SK-N-SH (cell line): ENCODE data around the gene BID. TPM values are rescaled to one million over a fixed set of nuclear protein-coding genes. Genes with fewer than 3 reads are reported as not detected.

Experiments used
- CTCF ChIA-PET: fragments of 300-600, 350-600 bp; formaldehyde crosslinking; extraction: SDS; loops from one replicate; lab custom pipeline; 2021; lab: Yijun Ruan, JAX
- POLR2A ChIA-PET: fragments of 350-600 bp; sonication (Branson Sonifier 250); formaldehyde crosslinking; extraction: SDS; loops from one replicate; lab custom pipeline; 2020; ENCODE audit warnings: antibody characterized with exemption, inconsistent platforms; lab: Yijun Ruan, JAX
- DNase-seq: peaks from one replicate; pipeline ENCODE4 v3.0.0; 2012
- H2AFZ ChIP-seq: fragments of 200-600 bp; sonication (generic); 2 replicates; pipeline ENCODE4 v1.8.1; 2016; ENCODE audit warnings: antibody characterized with exemption, mild to moderate bottlenecking, low read depth
- H3F3A ChIP-seq: fragments of 200-600 bp; sonication (generic); replicated peaks from 2 replicates; pipeline ENCODE3; 2016; ENCODE audit warnings: antibody characterized with exemption, mild to moderate bottlenecking; ENCODE audit not compliant: insufficient read depth
- H3K27ac ChIP-seq, 2 experiments: fragments of 200-500 bp in 1 of 2; fragments of 200-600 bp in 1 of 2; sonication (Bioruptor generic) in 1 of 2; sonication (generic), shearing (Covaris generic) in 1 of 2; 2 replicates each; pipeline versions ENCODE4 v1.5.1 to v1.6.1; 2014 to 2016; ENCODE audit warnings: low read depth in 2 of 2, inconsistent platforms in 1 of 2, low read length in 1 of 2, mild to moderate bottlenecking in 1 of 2, mixed read lengths in 1 of 2
- H3K27me3 ChIP-seq: fragments of 200-600 bp; sonication (generic), shearing (Covaris generic); 2 replicates; pipeline ENCODE4 v1.6.1; 2016; ENCODE audit warnings: mixed run types; ENCODE audit not compliant: insufficient read depth
- H3K36me3 ChIP-seq, 2 experiments: fragments of 200-500 bp in 1 of 2; fragments of 200-600 bp in 1 of 2; sonication (Bioruptor generic) in 1 of 2; sonication (generic) in 1 of 2; replicated peaks in 1 of 2; 2 replicates each; pipeline versions ENCODE3 to v1.5.1; 2014 to 2016; ENCODE audit warnings: low read length in 1 of 2, mild to moderate bottlenecking in 1 of 2; ENCODE audit not compliant: insufficient read depth in 2 of 2, control insufficient read depth in 1 of 2
- H3K4me1 ChIP-seq, 2 experiments: fragments of 200-500 bp in 1 of 2; fragments of 200-600 bp in 1 of 2; sonication (Bioruptor generic) in 1 of 2; sonication (generic), shearing (Covaris generic) in 1 of 2; 2 replicates each; pipeline versions ENCODE4 v1.5.1 to v1.6.1; 2014 to 2016; ENCODE audit warnings: low read depth in 1 of 2, low read length in 1 of 2, mixed run types in 1 of 2; ENCODE audit not compliant: insufficient read depth in 2 of 2, control insufficient read depth in 1 of 2
- H3K4me2 ChIP-seq: fragments of 200-600 bp; sonication (generic), shearing (Covaris generic); 2 replicates; pipeline ENCODE4 v1.6.1; 2017; ENCODE audit warnings: mixed run types
- H3K4me3 ChIP-seq, 2 experiments: fragments of 200-500 bp in 1 of 2; fragments of 200-600 bp in 1 of 2; sonication (Bioruptor generic) in 1 of 2; sonication (generic), shearing (Covaris generic) in 1 of 2; 2 replicates each; pipeline versions ENCODE4 v1.5.1 to v1.8.1; 2014 to 2016; ENCODE audit warnings: low read depth in 2 of 2, inconsistent platforms in 1 of 2, low read length in 1 of 2, mild to moderate bottlenecking in 1 of 2, mixed read lengths in 1 of 2, moderate library complexity in 1 of 2
- H3K79me2 ChIP-seq: fragments of 200-600 bp; sonication (generic); 2 replicates; pipeline ENCODE4 v1.8.1; 2017; ENCODE audit warnings: mild to moderate bottlenecking; ENCODE audit not compliant: insufficient read depth
- H3K9ac ChIP-seq: fragments of 200-600 bp; sonication (generic); 2 replicates; pipeline ENCODE4 v1.6.1; 2017; ENCODE audit warnings: mixed run types
- H3K9me2 ChIP-seq: fragments of 200-600 bp; sonication (generic); 2 replicates; pipeline ENCODE4 v1.6.1; 2017; ENCODE audit warnings: mixed run types
- H3K9me3 ChIP-seq: fragments of 200-600 bp; sonication (generic); 2 replicates; pipeline ENCODE4 v1.6.1; 2017; ENCODE audit warnings: mixed run types, mild to moderate bottlenecking, moderate library complexity
- H4K20me1 ChIP-seq: fragments of 200-600 bp; sonication (generic); 2 replicates; pipeline ENCODE4 v1.6.1; 2017; ENCODE audit warnings: mild to moderate bottlenecking, mixed run types; ENCODE audit not compliant: insufficient read depth
- CHD2 ChIP-seq: fragments of 150-350 bp; IDR thresholded peaks from 2 replicates; pipeline ENCODE4 v1.6.1; 2018; ENCODE audit warnings: low read length; ENCODE audit not compliant: partially characterized antibody
- ELF1 ChIP-seq: IDR thresholded peaks from 2 replicates; pipeline ENCODE4 v1.4.0; 2012
- EP300 ChIP-seq, 2 experiments: IDR thresholded peaks; 2 replicates each; pipeline versions ENCODE4 v1.4.0 to v1.6.1; 2012; ENCODE audit warnings: borderline replicate concordance in 1 of 2, low read depth in 1 of 2, low read length in 1 of 2
- FOSL2 ChIP-seq: IDR thresholded peaks from 2 replicates; pipeline ENCODE4 v1.4.0; 2012; ENCODE audit warnings: low read depth, mild to moderate bottlenecking, moderate library complexity, borderline replicate concordance
- FOXJ3 ChIP-seq: sonication (generic); formaldehyde crosslinking; IDR thresholded peaks from 2 replicates; pipeline ENCODE4 v1.5.1; 2020; ENCODE audit warnings: mild to moderate bottlenecking, missing genetic modification reagents
- FOXM1 ChIP-seq: IDR thresholded peaks from 2 replicates; pipeline ENCODE4 v1.4.0; 2012; ENCODE audit warnings: low read depth, mild to moderate bottlenecking
- GABPA ChIP-seq: IDR thresholded peaks from 2 replicates; pipeline ENCODE4 v1.4.0; 2012; ENCODE audit warnings: low read depth, mild to moderate bottlenecking
- GATA2 ChIP-seq: sonication (generic); formaldehyde crosslinking; IDR thresholded peaks from 2 replicates; pipeline ENCODE4 v1.5.0; 2020; ENCODE audit warnings: mild to moderate bottlenecking, missing genetic modification reagents
- IRF3 ChIP-seq: fragments of 150-350 bp; IDR thresholded peaks from 2 replicates; pipeline ENCODE4 v1.6.1; 2016; ENCODE audit warnings: mild to moderate bottlenecking, low read depth, low read length
- JUND ChIP-seq: IDR thresholded peaks from 2 replicates; pipeline ENCODE4 v1.4.0; 2012
- MEF2A ChIP-seq: IDR thresholded peaks from 2 replicates; pipeline ENCODE4 v1.4.0; 2012; ENCODE audit warnings: low read depth, borderline replicate concordance
- MXI1 ChIP-seq: IDR thresholded peaks from 2 replicates; pipeline ENCODE4 v1.6.1; 2012; ENCODE audit warnings: mild to moderate bottlenecking, low read depth, low read length, improper control_type of control experiment
- NFIC ChIP-seq: IDR thresholded peaks from 2 replicates; pipeline ENCODE4 v1.4.0; 2012; ENCODE audit warnings: borderline replicate concordance
- NRF1 ChIP-seq: IDR thresholded peaks from 2 replicates; pipeline ENCODE4 v1.6.1; 2012; ENCODE audit warnings: low read depth, mild to moderate bottlenecking, low read length
- RAD21 ChIP-seq: IDR thresholded peaks from 2 replicates; pipeline ENCODE4 v1.6.1; 2012; ENCODE audit warnings: mild to moderate bottlenecking, low read length
- RCOR1 ChIP-seq: fragments of 150-350 bp; IDR thresholded peaks from 2 replicates; pipeline ENCODE4 v1.6.1; 2017; ENCODE audit warnings: antibody characterized with exemption, low read length
- SIN3A ChIP-seq: IDR thresholded peaks from 2 replicates; pipeline ENCODE4 v1.6.1; 2012; ENCODE audit warnings: low read depth, mild to moderate bottlenecking, low read length, moderate library complexity, borderline replicate concordance
- SMC3 ChIP-seq: IDR thresholded peaks from 2 replicates; pipeline ENCODE4 v1.6.1; 2012; ENCODE audit warnings: low read depth, low read length, improper control_type of control experiment
- TCF12 ChIP-seq: IDR thresholded peaks from 2 replicates; pipeline ENCODE4 v1.4.0; 2012
- ZBTB33 ChIP-seq: IDR thresholded peaks from 2 replicates; pipeline ENCODE4 v1.4.0; 2012; ENCODE audit warnings: low read depth, borderline replicate concordance
- WGBS: methylation state at CpG from one replicate; pipeline ENCODE4 v1.1.6; 2017; ENCODE audit warnings: low lambda C conversion rate; 5-methylcytosine and 5-hydroxymethylcytosine counted together
- polyA plus RNA-seq, 3 experiments: library from polyadenylated mRNA; depleted of rRNA; stranded (reverse); fragments of >200 nt; gene quantifications; 2 replicates each; pipeline ENCODE4 v1.2.3, GENCODE V29; 2012
- TF ChIP-seq, protein P1 (sequence below): fragments of 150-350 bp; IDR thresholded peaks from 2 replicates; pipeline ENCODE4 v1.6.1; 2017; ENCODE audit warnings: antibody characterized with exemption, low read length, low read depth, borderline replicate concordance

Gene BID
- polyA plus RNA-seq, 1 of the 3 experiments (the other 2 are of a cell fraction) = 139 TPM

- peak overlapping the region; percentile 33 to 63; a peak in 3 of 4 replicates for H3K4me3 ChIP-seq
- H2AFZ ChIP-seq = peak overlapping the region; percentile 33; the same call in 1 of the 2 replicates
- H3F3A ChIP-seq = peaks cover 28% of the 10 kb centered on the region
- no peaks in the 10 kb centered on the region for H4K20me1 ChIP-seq
- no peaks in the 10 kb centered on the region for H3K27me3 ChIP-seq
- CTCF ChIA-PET = interaction anchor here (0.9 to 1.9 kb wide), 2 partner anchors 16 to 36 kb away, joined by 3 to 6 read pairs; no protein-coding TSS in a partner anchor
- H3K9ac ChIP-seq = peak overlapping the region; percentile 75
- WGBS = 79% methylated on average over 1 of the region's 1 CpG
- peaks cover 3 to 7% of the 10 kb centered on the region in 2 experiments; a peak in 3 of 4 replicates for H3K4me1 ChIP-seq
- no peaks in the 10 kb centered on the region for H3K9me2 ChIP-seq
- H3K4me2 ChIP-seq = peak overlapping the region; percentile 77
- H3K27ac ChIP-seq = peak overlapping the region; percentile 64 to 95
- peak; percentile 7; the same call in 1 of the 2 replicates for TF ChIP-seq GABPA
- no peak for TF ChIP-seq FOSL2
- H3K36me3 ChIP-seq = peaks cover 4 to 18% of the 10 kb centered on the region in 2 experiments
- no peak for DNase-seq
- H3K9me3 ChIP-seq = no peaks in the 10 kb centered on the region
- POLR2A ChIA-PET = no interaction called here
- peaks cover 47% of the 10 kb centered on the region for H3K79me2 ChIP-seq
Observed at GRCh38 chr22:17706947-17707346, 67.3 kb downstream of the BID start.

GRCh38 chr22:17705951-17706900 lies 68.0 kb downstream of the BID start:
- 27% methylated on average over 9 of the region's 9 CpGs for WGBS
- H3K4me3 ChIP-seq = peak overlapping the region; percentile 33 to 63; a peak in 3 of 4 replicates
- TF ChIP-seq TCF12 (peak; percentile 64), GATA2 (CRISPR knock-in tag) (no peak), MXI1 (peak; percentile 47; the same call in 1 of the 2 replicates), NFIC (peak; percentile 8; the same call in 1 of the 2 replicates), MEF2A (no peak), FOXM1 (no peak), SMC3 (no peak; the same call in 1 of the 2 replicates), RAD21 (no peak), ELF1 (no peak), JUND (peak; percentile 79), RCOR1 (no peak), NRF1 (no peak), SIN3A (0 out of 2 replicates have a peak, but pooled peaks have one; percentile 38), ZBTB33 (no peak), FOXJ3 (no peak), CHD2 (no peak), IRF3 (no peak), EP300 (IDR thresholded peaks at IDR 0.05; ENCODE audit: borderline replicate concordance in 1 of 2, low read depth in 1 of 2, low read length in 1 of 2) (0 out of 4 replicates have a peak, but pooled peaks of 1 of the 2 experiments have one; percentile 20)
- TF ChIP-seq, protein P1, sequence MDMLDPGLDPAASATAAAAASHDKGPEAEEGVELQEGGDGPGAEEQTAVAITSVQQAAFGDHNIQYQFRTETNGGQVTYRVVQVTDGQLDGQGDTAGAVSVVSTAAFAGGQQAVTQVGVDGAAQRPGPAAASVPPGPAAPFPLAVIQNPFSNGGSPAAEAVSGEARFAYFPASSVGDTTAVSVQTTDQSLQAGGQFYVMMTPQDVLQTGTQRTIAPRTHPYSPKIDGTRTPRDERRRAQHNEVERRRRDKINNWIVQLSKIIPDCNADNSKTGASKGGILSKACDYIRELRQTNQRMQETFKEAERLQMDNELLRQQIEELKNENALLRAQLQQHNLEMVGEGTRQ = no peak

More at GRCh38 chr22:17705951-17706900, 68.0 kb downstream of the BID start:
- H3K27ac ChIP-seq = peak overlapping the region; percentile 64 to 95
- no peaks in the 10 kb centered on the region for H3K27me3 ChIP-seq
- H3F3A ChIP-seq = peaks cover 28% of the 10 kb centered on the region
- peaks cover 3 to 7% of the 10 kb centered on the region in 2 experiments; a peak in 3 of 4 replicates for H3K4me1 ChIP-seq
- peak; percentile 33 for DNase-seq
- no peaks in the 10 kb centered on the region for H3K9me3 ChIP-seq
- H4K20me1 ChIP-seq = no peaks in the 10 kb centered on the region
- ChIA-PET CTCF (interaction anchor here (0.9 to 1.9 kb wide), 2 partner anchors 16 to 36 kb away, joined by 3 to 6 read pairs; no protein-coding TSS in a partner anchor), POLR2A (no interaction called here)
- peak overlapping the region; percentile 75 for H3K9ac ChIP-seq
- H3K4me2 ChIP-seq = peak overlapping the region; percentile 77
- peaks cover 39% of the 10 kb centered on the region for H3K79me2 ChIP-seq
- H3K36me3 ChIP-seq = peaks cover 4 to 18% of the 10 kb centered on the region in 2 experiments
- no peaks in the 10 kb centered on the region for H3K9me2 ChIP-seq
- peak overlapping the region; percentile 76; the same call in 1 of the 2 replicates for H2AFZ ChIP-seq
